Heart left ventricle (tissue), 16 donors: ENCODE measurements around the gene SDS. TPM values are rescaled to one million over a fixed set of nuclear protein-coding genes. Genes with fewer than 3 reads are reported as not detected.
A peak's percentile ranks its signal among the peaks of the same experiment; 100 is the strongest.

Source experiments
- ATAC-seq, 4 donors: fragments of 200-7000 bp; cut with Tn5 transposase; one replicate each; pipeline ENCODE4 v1.9.1; 2020 to 2022; ENCODE audit warnings: moderate library complexity in 4 of 4, mild to moderate bottlenecking in 3 of 4, moderate number of reproducible peaks in 1 of 4
- DNase-seq, 5 donors: peaks; one replicate each; pipeline ENCODE4 v3.0.0-alpha.2; 2020
- H3K27ac ChIP-seq, 12 donors: fragments of 200-600 bp; sonication (generic) in 4 of 12; one replicate each; pipeline versions ENCODE4 v1.5.0 to v1.8.0; 2016 to 2022; ENCODE audit warnings: mild to moderate bottlenecking in 2 of 12
- H3K27me3 ChIP-seq, 9 donors: fragments of 200-600 bp; sonication (generic) in 2 of 9; one replicate each; pipeline versions ENCODE4 v1.5.1 to v1.8.0; 2016 to 2022; ENCODE audit warnings: mild to moderate bottlenecking in 3 of 9
- H3K36me3 ChIP-seq, 9 donors: fragments of 200-600 bp; sonication (generic) in 2 of 9; one replicate each; pipeline versions ENCODE4 v1.5.0 to v1.8.0; 2018 to 2022; ENCODE audit warnings: mild to moderate bottlenecking in 2 of 9
- H3K4me1 ChIP-seq, 12 donors: fragments of 200-600 bp; sonication (generic) in 4 of 12; one replicate each; pipeline versions ENCODE4 v1.5.0 to v1.8.0; 2016 to 2022; ENCODE audit warnings: mild to moderate bottlenecking in 3 of 12
- H3K4me3 ChIP-seq, 12 donors: fragments of 200-600 bp; sonication (generic) in 4 of 12; one replicate each; pipeline versions ENCODE4 v1.5.0 to v1.8.0; 2017 to 2022; ENCODE audit warnings: mild to moderate bottlenecking in 9 of 12, moderate library complexity in 4 of 12
- H3K9me3 ChIP-seq, 12 donors: fragments of 200-600 bp; sonication (generic) in 4 of 12; one replicate each; pipeline versions ENCODE4 v1.5.0 to v1.8.0; 2016 to 2022; ENCODE audit warnings: mild to moderate bottlenecking in 1 of 12
- POLR2A ChIP-seq, 2 donors: fragments of 450-650 bp; IDR thresholded peaks; one replicate each; pipeline ENCODE4 v1.6.1; 2017; ENCODE audit warnings: antibody characterized with exemption in 2 of 2, mild to moderate bottlenecking in 2 of 2, moderate library complexity in 2 of 2
- WGBS, 4 donors: extraction: QIAGEN DNeasy Blood & Tissue Kit in 2 of 4; methylation state at CpG; one replicate each; pipeline versions ENCODE4 v1.1.5 to v1.1.7; 2013 to 2018; 5-methylcytosine and 5-hydroxymethylcytosine counted together
- intact Hi-C, 10 donors: fragments of 100-400 bp; cut with DNase I; formaldehyde crosslinking; loops; one replicate each; pipeline versions ENCODE4 v1.11.1 to v1.14.2; 2022
- polyA plus RNA-seq, 2 donors: library from polyadenylated mRNA; stranded (reverse); fragments of 200-250 nt; gene quantifications; one replicate each; pipeline ENCODE4 v1.2.3, GENCODE V29; 2013
- total RNA-seq, 9 donors: library from RNA; depleted of rRNA in 2 of 9; stranded (reverse); fragments of >200 nt in 2 of 9; fragmentation: NEBNext Ultra II Directional in 3 of 9; extraction: Animal tissue kit (Norgen Biotek cat#: 25700) in 3 of 9; gene quantifications; one replicate each; pipeline versions ENCODE4 v1.1.0 to v1.2.4, GENCODE V29; 2016 to 2023
- TF ChIP-seq, protein P1 (sequence below), 12 donors: fragments of 200-600 bp; sonication (generic) in 4 of 12; IDR thresholded peaks; one replicate each; pipeline versions ENCODE4 v1.5.0 to v1.8.0; 2018 to 2022; ENCODE audit warnings: antibody characterized with exemption in 12 of 12, mild to moderate bottlenecking in 5 of 12
- donor health status: ischemic (EF 13 %, LVEDD 7.1; RV severe dilation, severe dysfunction).
- donor health status: healthy with polysubstance abuse.
- donor health status: DM: no; HTN: yes; CAD: no.
- donor health status: DM: no; HTN: no; CAD: no.
- donor health status: ischemic (EF 25% LVEDD 6.9; RV normal size, moderate dysfunction).
- donor health status: ischemic (EF 25% LVEDD 5.7; RV mildly dilated, moderate dysfunction).
- donor health status: healthy.
- donor health status: DM: yes; HTN: yes; CAD: no.
- donor health status: ischemic (EF 35%, LVEDD 5.7; RV mildly dilated, moderate dysfunction).
- donor health status: nonischemic (EF 11% LVEDD 7.7; RV severe dilation, severe dysfunction).
- donor health status: DM: yes; HTN: yes; CAD: no.
- donor health status: PGD.
- donor health status: ischemic (EF 29% LVEDD 5.4; RV normal size, mild dysfunction).
- donor health status: nonischemic (EF 23%, LVEDD 6.1; RV moderate dilation, normal function).

SDS gene
- total and polyA plus RNA-seq, 11 donors = 0.28 to 10.5 (median 0.44) TPM; not detected in 6

DNA sequence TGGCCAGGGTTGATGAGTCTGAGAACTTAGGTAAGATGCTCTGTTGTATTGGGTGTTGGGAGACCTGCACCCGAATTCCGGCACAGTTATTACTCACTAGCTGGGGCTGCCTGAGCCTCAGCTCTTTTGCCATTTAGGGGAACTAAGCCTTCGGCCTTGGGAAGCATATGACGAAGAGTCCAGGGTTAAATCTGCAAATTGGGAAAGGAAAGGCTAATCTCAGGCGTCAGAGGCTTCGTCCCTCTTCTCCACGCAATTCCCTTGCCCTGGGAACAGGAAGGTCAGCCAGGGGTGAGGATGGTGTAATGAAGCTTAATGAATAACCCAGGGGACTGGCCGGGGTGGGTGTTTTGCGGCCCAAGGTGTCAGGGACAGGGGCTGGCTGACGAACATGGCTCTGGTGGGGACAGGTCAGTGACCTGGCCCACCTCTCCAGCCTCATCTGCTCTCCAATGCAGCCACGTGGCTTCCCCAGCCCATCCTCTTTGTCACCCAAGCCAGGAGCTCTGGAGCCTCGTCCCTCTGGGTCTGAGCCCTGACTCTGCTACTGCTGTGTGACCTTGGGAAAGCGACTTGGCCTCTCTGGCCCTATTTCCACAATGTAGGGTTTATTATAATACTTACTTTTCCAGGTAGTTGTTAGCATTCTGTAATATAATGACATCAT, 14.7 kb upstream of the SDS start:
- DNase-seq = no peak
- Histone ChIP-seq H3K27me3 (no peaks in the 10 kb centered on the region), H3K4me1 (peaks cover 0 to 49% (median 5%) of the 10 kb centered on the region in 12 donors), H3K36me3 (no peaks in the 10 kb centered on the region), H3K27ac (peak overlapping the region in 1 of 12 donors; percentile 54), H3K4me3 (no peak overlapping the region), H3K9me3 (no peaks in the 10 kb centered on the region)
- TF ChIP-seq, protein P1, sequence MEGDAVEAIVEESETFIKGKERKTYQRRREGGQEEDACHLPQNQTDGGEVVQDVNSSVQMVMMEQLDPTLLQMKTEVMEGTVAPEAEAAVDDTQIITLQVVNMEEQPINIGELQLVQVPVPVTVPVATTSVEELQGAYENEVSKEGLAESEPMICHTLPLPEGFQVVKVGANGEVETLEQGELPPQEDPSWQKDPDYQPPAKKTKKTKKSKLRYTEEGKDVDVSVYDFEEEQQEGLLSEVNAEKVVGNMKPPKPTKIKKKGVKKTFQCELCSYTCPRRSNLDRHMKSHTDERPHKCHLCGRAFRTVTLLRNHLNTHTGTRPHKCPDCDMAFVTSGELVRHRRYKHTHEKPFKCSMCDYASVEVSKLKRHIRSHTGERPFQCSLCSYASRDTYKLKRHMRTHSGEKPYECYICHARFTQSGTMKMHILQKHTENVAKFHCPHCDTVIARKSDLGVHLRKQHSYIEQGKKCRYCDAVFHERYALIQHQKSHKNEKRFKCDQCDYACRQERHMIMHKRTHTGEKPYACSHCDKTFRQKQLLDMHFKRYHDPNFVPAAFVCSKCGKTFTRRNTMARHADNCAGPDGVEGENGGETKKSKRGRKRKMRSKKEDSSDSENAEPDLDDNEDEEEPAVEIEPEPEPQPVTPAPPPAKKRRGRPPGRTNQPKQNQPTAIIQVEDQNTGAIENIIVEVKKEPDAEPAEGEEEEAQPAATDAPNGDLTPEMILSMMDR (IDR thresholded peaks at IDR 0.05) = no peak
- TF ChIP-seq POLR2A (IDR thresholded peaks at IDR 0.05) = no peak
- intact Hi-C loops = no loop called here
- no peak for ATAC-seq
- 36 to 47% (median 43%) methylated on average over 12 to 13 of the region's 13 CpGs for WGBS, 4 donors

DNA sequence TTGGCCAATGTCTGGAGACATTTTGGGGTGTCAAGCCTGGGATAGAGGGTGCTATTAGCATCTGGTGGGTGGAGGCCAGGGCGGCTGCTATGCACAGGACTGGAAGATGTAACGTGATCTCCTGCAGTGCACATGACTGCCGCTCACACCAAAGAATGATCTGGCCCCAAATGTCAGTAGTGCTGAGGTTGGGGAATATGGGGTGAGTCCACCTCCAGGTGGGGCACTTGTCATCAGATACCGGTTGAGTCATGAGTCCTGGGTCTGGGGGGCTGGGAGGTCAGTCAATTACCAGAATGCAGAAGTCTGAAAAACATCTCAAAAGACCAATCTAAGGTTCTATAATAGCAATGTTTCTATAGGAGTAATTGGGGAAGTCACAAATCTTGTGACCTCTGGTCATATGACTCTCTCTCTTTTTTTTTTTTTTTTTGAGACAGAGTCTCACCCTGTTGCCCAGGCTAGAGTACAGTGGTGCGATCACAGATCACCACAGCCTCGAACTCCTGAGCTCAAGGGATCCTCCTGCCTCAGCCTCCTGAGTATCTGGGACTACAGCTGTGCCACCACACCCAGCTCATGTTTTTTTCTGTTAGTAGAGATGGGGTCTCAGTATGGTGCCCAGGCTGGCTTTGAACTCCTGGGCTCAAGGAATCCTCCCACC, 12.5 kb upstream of the SDS start:
- intact Hi-C loops = no loop called here
- TF ChIP-seq, protein P1 (IDR thresholded peaks at IDR 0.05) = no peak
- TF ChIP-seq POLR2A (IDR thresholded peaks at IDR 0.05) = no peak
- Histone ChIP-seq H3K4me3 (no peak overlapping the region), H3K27ac (peak overlapping the region in 1 of 12 donors; percentile 90), H3K27me3 (no peaks in the 10 kb centered on the region), H3K4me1 (peaks cover 0 to 32% (median 0%) of the 10 kb centered on the region in 12 donors), H3K9me3 (no peaks in the 10 kb centered on the region), H3K36me3 (no peaks in the 10 kb centered on the region)
- DNase-seq (no peak), ATAC-seq (peak; percentile 18 to 46 (median 34))
- WGBS, 4 donors = 49 to 61% (median 52%) methylated on average over 6 of the region's 6 CpGs

DNA sequence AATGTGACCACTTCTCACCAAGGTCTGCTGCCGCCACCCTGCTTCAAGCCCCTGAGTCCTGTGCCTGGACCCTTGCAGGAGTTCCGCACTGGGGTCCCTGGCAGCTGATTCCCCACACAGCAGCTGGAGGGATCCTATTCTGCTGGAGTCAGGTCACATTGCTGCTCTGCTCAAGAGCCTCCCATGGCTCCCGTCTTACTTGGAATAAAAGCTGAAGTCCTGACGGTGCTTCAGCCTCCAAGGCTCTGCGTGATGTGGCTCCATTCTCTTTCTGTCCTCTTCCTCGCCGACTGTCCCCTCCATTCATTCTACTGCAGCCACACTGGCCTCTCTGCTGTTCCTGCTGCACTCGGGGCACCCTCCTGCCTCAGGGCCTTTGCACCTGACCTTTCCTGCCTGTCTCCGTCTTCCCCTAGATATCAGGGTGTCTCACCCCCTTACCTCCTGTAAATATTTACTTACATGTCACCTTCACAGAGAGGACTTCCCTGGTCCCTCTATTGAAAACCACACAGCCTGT, 10.9 kb upstream of the SDS start:
- Histone ChIP-seq H3K4me3 (no peak overlapping the region), H3K27ac (no peak overlapping the region), H3K9me3 (no peaks in the 10 kb centered on the region), H3K27me3 (peaks cover 0 to 4% (median 0%) of the 10 kb centered on the region in 9 donors), H3K4me1 (peaks cover 0 to 31% (median 0%) of the 10 kb centered on the region in 12 donors), H3K36me3 (no peaks in the 10 kb centered on the region)
- intact Hi-C loops = no loop called here
- ATAC-seq = no peak
- TF ChIP-seq, protein P1 (IDR thresholded peaks at IDR 0.05) = no peak
- TF ChIP-seq POLR2A (IDR thresholded peaks at IDR 0.05) = no peak
- WGBS, 4 donors = 83 to 86% (median 84%) methylated on average over 9 of the region's 9 CpGs
- DNase-seq = no peak

DNA sequence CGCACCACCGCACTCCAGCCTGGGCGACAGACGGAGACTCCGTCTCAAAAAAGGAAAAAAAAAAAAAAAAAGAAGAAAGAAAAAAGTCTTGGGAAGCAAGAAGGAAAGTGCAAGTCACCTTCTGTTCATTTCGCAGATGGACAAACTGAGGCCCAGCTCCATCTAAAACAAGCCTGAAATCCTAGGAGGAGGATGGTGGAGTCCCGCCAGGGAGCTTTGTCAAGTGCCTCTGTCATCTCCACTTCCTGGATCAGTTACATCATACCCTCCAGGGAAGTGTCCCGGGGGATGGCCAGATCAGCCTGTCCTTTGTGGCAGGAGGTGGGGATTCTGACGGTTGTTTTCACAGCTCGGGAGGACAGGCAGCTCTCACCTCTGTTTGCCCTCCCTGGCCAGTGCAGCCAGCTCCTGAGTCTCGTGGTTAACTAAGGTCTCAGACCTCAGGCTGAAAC, 9.8 kb upstream of the SDS start:
- H3K4me3 ChIP-seq = no peak overlapping the region
- peaks cover 0 to 25% (median 0%) of the 10 kb centered on the region in 12 donors for H3K4me1 ChIP-seq
- no peak overlapping the region for H3K27ac ChIP-seq
- no peaks in the 10 kb centered on the region for H3K9me3 ChIP-seq
- intact Hi-C loops = no loop called here
- TF ChIP-seq POLR2A (IDR thresholded peaks at IDR 0.05) = no peak
- TF ChIP-seq, protein P1 (IDR thresholded peaks at IDR 0.05) = no peak
- DNase-seq (peak in 1 of 5 donors; percentile 51), ATAC-seq (peak; percentile 43 to 55 (median 50))
- WGBS, 4 donors = 53 to 56% (median 55%) methylated on average over 10 to 11 of the region's 11 CpGs
- H3K36me3 ChIP-seq = no peaks in the 10 kb centered on the region
- H3K27me3 ChIP-seq = peaks cover 0 to 5% (median 0%) of the 10 kb centered on the region in 9 donors
